Ovary (tissue), 3 donors: ENCODE results near the gene ZNF385D.

Experiments used
- CTCF ChIP-seq, 3 donors: fragments of 450-650 bp in 2 of 3; fragments of 200-600 bp in 1 of 3; IDR thresholded peaks; one replicate each; pipeline versions ENCODE4 v1.5.1 to v1.8.0; 2016 to 2022; ENCODE audit warnings: antibody characterized with exemption in 3 of 3, mild to moderate bottlenecking in 1 of 3
- EP300 ChIP-seq: sonication (generic); formaldehyde crosslinking; IDR thresholded peaks from one replicate; pipeline ENCODE4 v1.6.1; 2017; ENCODE audit warnings: antibody characterized with exemption
- POLR2A ChIP-seq: fragments of 450-650 bp; IDR thresholded peaks from one replicate; pipeline ENCODE4 v1.6.1; 2017; ENCODE audit warnings: antibody characterized with exemption, mild to moderate bottlenecking, moderate library complexity
- donor health status: DM: no; HTN: no; CAD: no.

- TF ChIP-seq CTCF (IDR thresholded peaks at IDR 0.05) (no peak), EP300 (no peak), POLR2A (no peak)
Observed at GRCh38 chr3:21670386-21670785, 80.6 kb downstream of the ZNF385D start.
